ENCODE results near the gene OR5M8. TPM values are rescaled to one million over a fixed set of nuclear protein-coding genes. Genes with fewer than 3 reads are reported as not detected.

The OR5M8 gene
- total RNA-seq, 1 experiment from 2014 or later: not detected

DNA sequence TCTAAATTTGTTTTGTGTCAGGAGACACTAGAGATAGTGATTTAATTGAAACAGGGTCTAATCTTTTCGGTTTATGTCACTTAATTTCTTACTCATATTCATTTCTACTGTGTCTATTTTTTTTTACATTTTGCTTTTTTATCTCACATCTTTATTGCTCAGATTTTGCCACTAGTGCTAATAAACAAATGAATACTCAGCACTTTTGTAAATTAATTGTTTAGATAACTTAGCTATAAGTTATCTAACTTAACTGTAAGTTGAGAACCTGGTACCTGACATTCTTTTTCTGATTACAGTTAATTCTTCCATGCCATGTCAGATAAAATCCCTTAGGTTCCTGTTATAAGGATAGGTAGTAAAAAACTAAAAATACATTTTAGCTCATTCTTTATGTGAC lies 22.1 kb upstream of the OR5M8 start:
- DNase-seq (ENCODE audit: low read depth, low spot score): no peak
- BruUV-seq (replicated peaks): no TSS peak
- intact Hi-C loops (cut with micrococcal nuclease; ENCODE audit: unreplicated experiment): no loop called here

DNA sequence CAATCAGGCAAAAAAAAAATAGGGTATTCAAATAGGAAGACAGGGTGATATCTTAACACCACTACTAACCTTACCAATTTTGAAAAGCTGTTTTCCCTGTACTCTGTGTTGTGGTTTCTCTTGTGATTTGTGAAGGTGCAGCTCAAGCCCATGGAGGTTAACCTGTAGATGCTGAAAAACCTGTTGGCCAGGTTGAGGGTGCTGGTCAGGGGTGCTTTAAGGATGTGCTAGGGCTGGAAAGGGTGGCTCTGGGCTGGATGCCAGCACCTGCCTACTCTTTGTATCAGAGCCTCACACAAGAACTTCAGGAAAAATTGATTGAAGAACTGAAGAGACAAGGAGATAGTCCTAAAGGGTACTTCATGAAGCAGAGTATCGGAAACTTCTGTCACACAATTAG lies 18.3 kb upstream of the OR5M8 start:
- TF ChIP-seq, protein P1, sequence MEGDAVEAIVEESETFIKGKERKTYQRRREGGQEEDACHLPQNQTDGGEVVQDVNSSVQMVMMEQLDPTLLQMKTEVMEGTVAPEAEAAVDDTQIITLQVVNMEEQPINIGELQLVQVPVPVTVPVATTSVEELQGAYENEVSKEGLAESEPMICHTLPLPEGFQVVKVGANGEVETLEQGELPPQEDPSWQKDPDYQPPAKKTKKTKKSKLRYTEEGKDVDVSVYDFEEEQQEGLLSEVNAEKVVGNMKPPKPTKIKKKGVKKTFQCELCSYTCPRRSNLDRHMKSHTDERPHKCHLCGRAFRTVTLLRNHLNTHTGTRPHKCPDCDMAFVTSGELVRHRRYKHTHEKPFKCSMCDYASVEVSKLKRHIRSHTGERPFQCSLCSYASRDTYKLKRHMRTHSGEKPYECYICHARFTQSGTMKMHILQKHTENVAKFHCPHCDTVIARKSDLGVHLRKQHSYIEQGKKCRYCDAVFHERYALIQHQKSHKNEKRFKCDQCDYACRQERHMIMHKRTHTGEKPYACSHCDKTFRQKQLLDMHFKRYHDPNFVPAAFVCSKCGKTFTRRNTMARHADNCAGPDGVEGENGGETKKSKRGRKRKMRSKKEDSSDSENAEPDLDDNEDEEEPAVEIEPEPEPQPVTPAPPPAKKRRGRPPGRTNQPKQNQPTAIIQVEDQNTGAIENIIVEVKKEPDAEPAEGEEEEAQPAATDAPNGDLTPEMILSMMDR (IDR thresholded peaks at IDR 0.05): no peak
- no peak for TF ChIP-seq TCF7L2 (IDR thresholded peaks at IDR 0.05; ENCODE audit: low read depth, low read length)
- TF ChIP-seq, protein P2, sequence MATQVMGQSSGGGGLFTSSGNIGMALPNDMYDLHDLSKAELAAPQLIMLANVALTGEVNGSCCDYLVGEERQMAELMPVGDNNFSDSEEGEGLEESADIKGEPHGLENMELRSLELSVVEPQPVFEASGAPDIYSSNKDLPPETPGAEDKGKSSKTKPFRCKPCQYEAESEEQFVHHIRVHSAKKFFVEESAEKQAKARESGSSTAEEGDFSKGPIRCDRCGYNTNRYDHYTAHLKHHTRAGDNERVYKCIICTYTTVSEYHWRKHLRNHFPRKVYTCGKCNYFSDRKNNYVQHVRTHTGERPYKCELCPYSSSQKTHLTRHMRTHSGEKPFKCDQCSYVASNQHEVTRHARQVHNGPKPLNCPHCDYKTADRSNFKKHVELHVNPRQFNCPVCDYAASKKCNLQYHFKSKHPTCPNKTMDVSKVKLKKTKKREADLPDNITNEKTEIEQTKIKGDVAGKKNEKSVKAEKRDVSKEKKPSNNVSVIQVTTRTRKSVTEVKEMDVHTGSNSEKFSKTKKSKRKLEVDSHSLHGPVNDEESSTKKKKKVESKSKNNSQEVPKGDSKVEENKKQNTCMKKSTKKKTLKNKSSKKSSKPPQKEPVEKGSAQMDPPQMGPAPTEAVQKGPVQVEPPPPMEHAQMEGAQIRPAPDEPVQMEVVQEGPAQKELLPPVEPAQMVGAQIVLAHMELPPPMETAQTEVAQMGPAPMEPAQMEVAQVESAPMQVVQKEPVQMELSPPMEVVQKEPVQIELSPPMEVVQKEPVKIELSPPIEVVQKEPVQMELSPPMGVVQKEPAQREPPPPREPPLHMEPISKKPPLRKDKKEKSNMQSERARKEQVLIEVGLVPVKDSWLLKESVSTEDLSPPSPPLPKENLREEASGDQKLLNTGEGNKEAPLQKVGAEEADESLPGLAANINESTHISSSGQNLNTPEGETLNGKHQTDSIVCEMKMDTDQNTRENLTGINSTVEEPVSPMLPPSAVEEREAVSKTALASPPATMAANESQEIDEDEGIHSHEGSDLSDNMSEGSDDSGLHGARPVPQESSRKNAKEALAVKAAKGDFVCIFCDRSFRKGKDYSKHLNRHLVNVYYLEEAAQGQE (IDR thresholded peaks at IDR 0.05; ENCODE audit: insufficient read depth in 1 of 2, low read depth in 2 of 2, low read length in 1 of 2): no peak
- TF ChIP-seq SIN3A (IDR thresholded peaks at IDR 0.05; ENCODE audit: borderline replicate concordance, insufficient read depth, low read depth, low read length): no peak
- TF ChIP-seq POLR2AphosphoS5 (IDR thresholded peaks at IDR 0.05; ENCODE audit: low read depth, low read length): no peak
- Histone ChIP-seq H3K27me3 (ENCODE audit: control insufficient read depth, insufficient read depth, low read length) (no peaks in the 10 kb centered on the region), H3K4me3 (ENCODE audit: low read depth in 2 of 2, low read length in 2 of 2) (no peak overlapping the region), H3K36me3 (ENCODE audit: control insufficient read depth, insufficient read depth, low read length) (no peaks in the 10 kb centered on the region), H3K9me3 (ENCODE audit: control insufficient read depth, insufficient read depth, low read depth, low read length) (no peaks in the 10 kb centered on the region), H3K27ac (ENCODE audit: low read length) (no peak overlapping the region), H3K4me1 (ENCODE audit: control insufficient read depth, insufficient read depth, low read length) (no peaks in the 10 kb centered on the region)
- in situ Hi-C loops (cut with HindIII; ENCODE audit: low pct_unique_long_range_greater_than_20kb, low sequenced_read_pairs) (no loop called here), intact Hi-C loops (cut with micrococcal nuclease; ENCODE audit: unreplicated experiment) (no loop called here)
- ATAC-seq (no peak), DNase-seq (ENCODE audit: low read depth, low spot score) (no peak)
- no TSS peak for BruUV-seq (replicated peaks)
- ChIA-PET POLR2A (no interaction called here), CTCF (no interaction called here)

More for the DNA sequence above, 22.1 kb upstream of the OR5M8 start:
- TF ChIP-seq TCF7L2 (IDR thresholded peaks at IDR 0.05; ENCODE audit: low read depth, low read length) (no peak), POLR2AphosphoS5 (IDR thresholded peaks at IDR 0.05; ENCODE audit: low read depth, low read length) (no peak), SIN3A (IDR thresholded peaks at IDR 0.05; ENCODE audit: borderline replicate concordance, insufficient read depth, low read depth, low read length) (no peak)
- TF ChIP-seq, protein P1 (IDR thresholded peaks at IDR 0.05): no peak
- TF ChIP-seq, protein P2 (IDR thresholded peaks at IDR 0.05; ENCODE audit: insufficient read depth in 1 of 2, low read depth in 2 of 2, low read length in 1 of 2): no peak
- Histone ChIP-seq H3K4me3 (ENCODE audit: low read depth in 2 of 2, low read length in 2 of 2) (no peak overlapping the region), H3K27me3 (ENCODE audit: control insufficient read depth, insufficient read depth, low read length) (no peaks in the 10 kb centered on the region), H3K27ac (ENCODE audit: low read length) (no peak overlapping the region), H3K4me1 (ENCODE audit: control insufficient read depth, insufficient read depth, low read length) (no peaks in the 10 kb centered on the region), H3K9me3 (ENCODE audit: control insufficient read depth, insufficient read depth, low read depth, low read length) (no peaks in the 10 kb centered on the region), H3K36me3 (ENCODE audit: control insufficient read depth, insufficient read depth, low read length) (no peaks in the 10 kb centered on the region)
- ChIA-PET POLR2A (no interaction called here), CTCF (no interaction called here)
- no peak for ATAC-seq
- in situ Hi-C loops (cut with HindIII; ENCODE audit: low pct_unique_long_range_greater_than_20kb, low sequenced_read_pairs): no loop called here
